HepG2 (cell line): ENCODE results near the gene SLC45A3. TPM values are rescaled to one million over a fixed set of nuclear protein-coding genes. Genes with fewer than 3 reads are reported as not detected.

Experiments used
- ATAC-seq: fragments of 200-7000 bp; cut with Tn5 transposase; 3 replicates; pipeline ENCODE4 v1.9.1; 2020; ENCODE audit warnings: mild to moderate bottlenecking, moderate library complexity
- BruUV-seq: library from RNA; stranded (reverse); fragments of 400-500 nt; replicated peaks from 2 replicates; lab custom pipeline; 2021; lab: Mats Ljungman, UMichigan
- CTCF ChIA-PET: fragments of 300-600 bp; formaldehyde crosslinking; extraction: SDS; loops from one replicate; lab custom pipeline; 2021; ENCODE audit warnings: low total read pairs, inconsistent platforms, low intra/inter-chr PET ratio; lab: Yijun Ruan, JAX
- POLR2A ChIA-PET: fragments of 350-600 bp; sonication (Branson Sonifier 250); formaldehyde crosslinking; loops from one replicate; lab custom pipeline; 2020; ENCODE audit warnings: antibody characterized with exemption, inconsistent platforms; lab: Yijun Ruan, JAX
- DNase-seq: peaks from one replicate; pipeline ENCODE4 v3.0.0-alpha.2; 2015; ENCODE audit warnings: low spot score
- FAIRE-seq: peaks from 3 replicates; lab custom pipeline; 2011; peaks lifted over from hg19 to GRCh38; lab: Jason Lieb, UNC
- H2AFZ ChIP-seq: one replicate; pipeline ENCODE4 v1.6.1; 2011; ENCODE audit warnings: low read length, inconsistent platforms
- H3K27ac ChIP-seq: fragments of 300-600 bp; 3 replicates; pipeline ENCODE4 v1.8.0; 2011; ENCODE audit warnings: mixed run types, mild to moderate bottlenecking, mixed read lengths, low read length, inconsistent platforms; ENCODE audit not compliant: insufficient read depth; ENCODE audit errors: extremely low read length
- H3K27me3 ChIP-seq, 2 experiments: fragments of 200-600 bp in 1 of 2; 2 replicates in 1 of 2; 3 replicates in 1 of 2; pipeline versions ENCODE4 v1.6.0 to v1.8.0; 2011; ENCODE audit warnings: low read length in 2 of 2, mild to moderate bottlenecking in 2 of 2, moderate library complexity in 2 of 2, inconsistent platforms in 1 of 2; ENCODE audit not compliant: insufficient read depth in 2 of 2, control insufficient read depth in 1 of 2
- H3K36me3 ChIP-seq, 2 experiments: fragments of 200-600 bp in 1 of 2; replicated peaks in 1 of 2; 2 replicates in 1 of 2; 3 replicates in 1 of 2; pipeline versions ENCODE4 v1.5.1 to v1.8.0; 2011; ENCODE audit warnings: low read length in 2 of 2, inconsistent platforms in 1 of 2; ENCODE audit not compliant: insufficient read depth in 2 of 2, control insufficient read depth in 1 of 2
- H3K4me1 ChIP-seq: 2 replicates; pipeline ENCODE4 v1.5.1; 2012; ENCODE audit warnings: low read length, inconsistent platforms; ENCODE audit not compliant: insufficient read depth
- H3K4me2 ChIP-seq: 2 replicates; pipeline ENCODE4 v1.6.0; 2011; ENCODE audit warnings: low read depth, low read length, inconsistent platforms
- H3K4me3 ChIP-seq, 3 experiments: fragments of 200-600 bp in 1 of 3; sonication (generic), shearing (Covaris generic) in 1 of 3; replicated peaks in 1 of 3; 2 replicates each; pipeline ENCODE4 v1.5.1; 2011 to 2016; ENCODE audit warnings: low read length in 3 of 3, inconsistent platforms in 2 of 3, low read depth in 2 of 3, mild to moderate bottlenecking in 2 of 3, control low read depth in 1 of 3, mixed read lengths in 1 of 3; ENCODE audit not compliant: insufficient read depth in 1 of 3
- H3K79me2 ChIP-seq: one replicate; pipeline ENCODE4 v1.6.1; 2011; ENCODE audit warnings: low read length, inconsistent platforms; ENCODE audit not compliant: insufficient read depth
- H3K9ac ChIP-seq: 2 replicates; pipeline ENCODE4 v1.6.0; 2011; ENCODE audit warnings: mild to moderate bottlenecking, low read depth, low read length, inconsistent platforms; ENCODE audit not compliant: insufficient read depth
- H3K9me3 ChIP-seq: 2 replicates; pipeline ENCODE4 v1.5.1; 2012; ENCODE audit warnings: mild to moderate bottlenecking, low read length
- H4K20me1 ChIP-seq: 2 replicates; pipeline ENCODE4 v1.6.0; 2011; ENCODE audit warnings: inconsistent platforms, mild to moderate bottlenecking, low read length, moderate library complexity; ENCODE audit not compliant: insufficient read depth
- ARID4A ChIP-seq: sonication (generic); formaldehyde crosslinking; IDR thresholded peaks from 2 replicates; pipeline ENCODE4 v1.5.0; 2020; ENCODE audit warnings: mild to moderate bottlenecking, missing genetic modification reagents, borderline replicate concordance
- CEBPG ChIP-seq: IDR thresholded peaks from 2 replicates; pipeline ENCODE4 v1.6.1; 2016
- PCBP2 ChIP-seq: fragments of 200-400 bp; formaldehyde crosslinking; optimal IDR thresholded peaks from 2 replicates; pipeline ENCODE3; 2018; ENCODE audit warnings: low read length, low read depth; ENCODE audit not compliant: poor library complexity, severe bottlenecking
- ZNF326 ChIP-seq: sonication (generic); formaldehyde crosslinking; IDR thresholded peaks from 2 replicates; pipeline ENCODE4 v1.4.0; 2020; ENCODE audit warnings: missing genetic modification reagents, borderline replicate concordance
- ZNF589 ChIP-seq: sonication (generic); formaldehyde crosslinking; conservative IDR thresholded peaks from 2 replicates; pipeline ENCODE4 v1.8.0; 2022; ENCODE audit warnings: mild to moderate bottlenecking, moderate library complexity, missing genetic modification reagents
- ZNF609 ChIP-seq: sonication (generic); formaldehyde crosslinking; IDR thresholded peaks from 2 replicates; pipeline ENCODE4 v1.4.0; 2020; ENCODE audit warnings: mild to moderate bottlenecking, missing genetic modification reagents, borderline replicate concordance
- ZNF710 ChIP-seq: sonication (generic); formaldehyde crosslinking; IDR thresholded peaks from 2 replicates; pipeline ENCODE4 v1.5.0; 2020; ENCODE audit warnings: mild to moderate bottlenecking, missing genetic modification reagents, borderline replicate concordance
- WGBS: methylation state at CpG from one replicate; pipeline ENCODE4 v1.1.6; 2017; ENCODE audit warnings: low lambda C conversion rate; 5-methylcytosine and 5-hydroxymethylcytosine counted together
- in situ Hi-C: cut with HindIII; loops from 2 replicates; pipeline ENCODE4 v1.10.0; 2017; ENCODE audit warnings: low pct_unique_long_range_greater_than_20kb; ENCODE audit not compliant: extremely low pct_ligation_motif_present
- intact Hi-C: fragments of 100-400 bp; cut with micrococcal nuclease; formaldehyde crosslinking; loops from one replicate; pipeline ENCODE4 v1.10.0; 2022; ENCODE audit not compliant: unreplicated experiment
- polyA plus RNA-seq, 8 experiments: library from polyadenylated mRNA; depleted of rRNA in 3 of 8; stranded (reverse) in 7 of 8; unstranded in 1 of 8; fragments of >200 nt; fragmentation: Illumina TruSeq in 4 of 8; extraction: Trizol in 4 of 8; gene quantifications; 2 replicates each; pipeline versions ENCODE4 v1.2.1 to v1.2.3, GENCODE V29; 2011 to 2016; ENCODE audit warnings: low read depth in 4 of 8, missing spikeins in 1 of 8, mixed read lengths in 1 of 8; ENCODE audit not compliant: insufficient read depth in 1 of 8
- total RNA-seq, 5 experiments: library from RNA; depleted of rRNA; stranded (reverse); fragments of >200 nt; fragmentation: Illumina TruSeq; extraction: Trizol; gene quantifications; 2 replicates each; pipeline ENCODE4 v1.2.3, GENCODE V29; 2016; ENCODE audit warnings: low read depth in 1 of 5

SLC45A3 gene
- total and polyA plus RNA-seq, 2 of the 13 experiments (the other 11 are each of a cell fraction or from before 2014, with no cell fraction given) = 3.4 to 4.1 TPM

DNA sequence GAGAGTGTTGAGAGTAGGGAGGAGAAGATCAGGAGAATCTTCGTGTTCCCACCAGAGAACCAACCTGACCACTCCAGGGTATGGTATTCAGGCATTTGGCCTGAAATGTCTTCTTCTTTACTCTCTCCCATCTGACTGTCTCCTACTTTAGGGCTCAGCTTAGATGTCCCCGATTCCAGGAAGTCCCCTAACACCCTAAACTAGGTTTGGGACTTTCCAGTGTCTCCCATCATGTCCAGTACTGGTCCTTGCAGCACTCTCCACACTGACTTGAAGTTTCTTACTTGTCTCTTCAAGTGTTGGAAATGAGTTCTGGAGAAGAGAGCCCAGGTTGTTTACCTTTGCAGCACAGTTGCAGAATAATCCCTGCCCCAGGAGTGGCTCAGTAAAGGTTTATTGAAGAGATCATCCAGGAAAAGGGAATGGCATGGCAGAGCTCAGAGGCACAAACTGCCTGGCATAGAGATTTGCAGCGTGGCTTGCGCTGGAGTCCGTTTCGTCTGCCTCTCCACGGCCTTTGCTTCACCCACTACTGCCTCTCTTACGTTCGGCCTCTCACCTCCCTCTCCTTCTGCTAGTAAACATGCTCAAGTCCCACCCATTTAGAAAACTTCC is 42.3 kb downstream of the SLC45A3 start (continued):
- TF ChIP-seq ZNF710 (CRISPR knock-in tag) = no peak
- TF ChIP-seq ARID4A = no peak
- no peak for TF ChIP-seq CEBPG (CRISPR knock-in tag)
- TF ChIP-seq ZNF589 = no peak
- no peak for TF ChIP-seq PCBP2
- no peak for TF ChIP-seq ZNF326

DNA sequence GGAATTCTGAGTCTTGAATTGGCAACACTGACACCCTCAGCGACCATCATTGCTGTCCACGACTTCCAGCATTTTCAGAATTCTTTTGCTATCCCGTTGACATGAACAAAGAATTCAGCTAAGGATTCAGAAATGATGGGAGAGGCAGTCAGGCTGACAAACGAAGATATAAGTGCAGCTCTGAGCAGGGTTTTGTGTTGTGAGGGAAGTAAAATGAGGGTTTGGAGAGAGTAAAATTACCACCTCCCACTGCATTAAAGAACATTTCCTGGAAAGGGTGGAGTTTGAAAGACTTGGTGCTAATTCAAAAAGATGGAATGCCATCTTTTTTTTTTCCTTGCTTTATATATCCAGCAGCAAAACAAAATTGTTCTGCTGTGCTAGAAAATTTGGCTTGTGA is 43.6 kb downstream of the SLC45A3 start:
- H3K9me3 ChIP-seq = no peaks in the 10 kb centered on the region
- DNase-seq (no peak), ATAC-seq (no peak), FAIRE-seq (no peak)
- H2AFZ ChIP-seq = no peak overlapping the region
- H3K4me3 ChIP-seq = no peak overlapping the region
- in situ Hi-C loops = no loop called here
- ChIA-PET POLR2A (no interaction called here), CTCF (no interaction called here)
- intact Hi-C loops = no loop called here
- H3K27me3 ChIP-seq = no peaks in the 10 kb centered on the region
- H3K36me3 ChIP-seq = no peaks in the 10 kb centered on the region
- H3K4me1 ChIP-seq = peaks cover 77% of the 10 kb centered on the region
- H3K4me2 ChIP-seq = no peak overlapping the region
- BruUV-seq = no TSS peak
- H3K27ac ChIP-seq = no peak overlapping the region
- no peaks in the 10 kb centered on the region for H3K79me2 ChIP-seq
- H3K9ac ChIP-seq = no peak overlapping the region
- 19% methylated on average over 4 of the region's 4 CpGs for WGBS
- no peaks in the 10 kb centered on the region for H4K20me1 ChIP-seq
- TF ChIP-seq ZNF609 (CRISPR knock-in tag) = no peak
